Measurements from ENCODE around the gene LRRC45.

LRRC45 gene

DNA sequence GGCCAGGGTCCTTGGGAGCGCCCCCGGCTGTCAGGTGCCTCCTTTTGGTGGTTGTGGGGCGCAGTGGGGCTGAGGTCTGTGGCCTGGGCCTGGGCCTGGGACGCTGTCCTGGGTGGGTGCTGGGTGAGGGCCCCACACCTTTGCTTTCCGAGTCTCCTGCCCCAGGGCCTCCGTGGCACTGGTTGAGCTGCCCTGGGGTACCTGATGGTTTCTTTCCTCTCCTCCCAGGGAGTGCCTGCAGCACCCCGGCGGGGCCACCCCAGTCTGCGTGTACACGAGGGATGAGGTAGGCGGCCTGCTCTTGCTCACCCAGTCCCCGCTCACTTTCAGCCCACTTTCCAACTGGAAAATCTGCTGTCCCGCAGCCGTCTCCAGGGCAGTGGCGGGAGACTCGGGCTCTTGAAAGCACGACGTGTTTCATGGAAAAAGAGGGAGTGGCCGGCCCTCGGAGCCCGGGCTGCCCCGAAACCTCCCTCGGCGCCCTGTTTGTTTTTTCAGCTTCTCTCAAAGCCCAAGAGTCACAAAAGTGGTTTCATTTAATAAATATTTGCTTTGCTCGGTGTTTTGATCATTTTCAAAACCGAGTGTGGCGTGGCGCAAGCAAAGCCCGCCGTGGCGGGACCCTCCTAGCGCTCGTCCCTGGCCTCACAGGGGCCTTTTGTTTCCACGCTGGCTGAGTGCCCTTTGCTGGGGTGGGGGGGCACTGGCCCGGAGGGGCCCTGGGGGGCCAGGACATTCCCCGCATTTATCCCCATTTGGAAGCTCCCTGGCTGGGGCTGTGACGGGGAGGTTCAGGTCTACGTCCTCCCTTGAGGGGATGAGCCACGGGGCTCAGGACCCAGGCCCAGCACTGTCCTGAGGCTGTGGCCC, 28.3 kb upstream of the LRRC45 start:
- no peak for DNase-seq

DNA sequence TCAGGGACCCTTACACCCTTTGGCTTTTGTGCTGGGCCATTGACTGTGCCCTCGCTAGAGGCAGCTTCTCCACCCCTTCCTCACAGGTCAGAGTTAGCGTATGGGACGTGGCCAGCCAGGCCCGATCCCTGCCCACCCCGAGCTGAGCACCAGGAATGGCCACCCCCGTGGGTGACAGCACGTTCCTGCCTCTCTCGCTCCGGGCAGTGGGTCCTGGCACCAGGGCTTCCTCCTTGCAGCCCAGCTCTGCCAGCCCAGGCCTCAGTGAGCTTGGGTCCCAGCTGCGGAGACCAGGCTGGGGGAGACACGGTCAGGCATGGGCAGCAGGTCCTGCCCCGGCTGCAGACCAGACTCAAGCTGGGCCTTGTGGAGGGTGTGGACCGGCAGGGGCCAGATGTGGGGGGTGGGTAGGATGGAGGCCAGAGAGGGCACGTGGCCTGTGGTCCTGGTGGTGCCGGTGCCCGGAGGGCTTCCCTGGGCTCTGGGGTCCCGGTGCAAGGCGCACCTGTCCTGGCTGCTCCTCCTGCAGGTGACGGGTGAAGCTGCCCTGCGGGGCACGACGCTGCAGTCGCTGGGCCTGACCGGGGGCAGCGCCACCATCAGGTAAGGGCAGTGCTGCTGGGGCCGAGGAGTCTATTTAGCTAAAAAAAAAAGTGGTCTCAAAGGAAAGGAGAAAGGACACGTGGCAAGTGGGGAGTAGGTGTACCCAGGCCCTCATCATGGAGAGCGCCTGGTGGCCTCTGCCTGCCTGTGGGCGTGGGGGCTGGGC, 27.5 kb upstream of the LRRC45 start:
- DNase-seq: no peak

- no peak for DNase-seq
Measured at GRCh38 chr17:81996232-81996756, 26.8 kb upstream of the LRRC45 start.

DNA sequence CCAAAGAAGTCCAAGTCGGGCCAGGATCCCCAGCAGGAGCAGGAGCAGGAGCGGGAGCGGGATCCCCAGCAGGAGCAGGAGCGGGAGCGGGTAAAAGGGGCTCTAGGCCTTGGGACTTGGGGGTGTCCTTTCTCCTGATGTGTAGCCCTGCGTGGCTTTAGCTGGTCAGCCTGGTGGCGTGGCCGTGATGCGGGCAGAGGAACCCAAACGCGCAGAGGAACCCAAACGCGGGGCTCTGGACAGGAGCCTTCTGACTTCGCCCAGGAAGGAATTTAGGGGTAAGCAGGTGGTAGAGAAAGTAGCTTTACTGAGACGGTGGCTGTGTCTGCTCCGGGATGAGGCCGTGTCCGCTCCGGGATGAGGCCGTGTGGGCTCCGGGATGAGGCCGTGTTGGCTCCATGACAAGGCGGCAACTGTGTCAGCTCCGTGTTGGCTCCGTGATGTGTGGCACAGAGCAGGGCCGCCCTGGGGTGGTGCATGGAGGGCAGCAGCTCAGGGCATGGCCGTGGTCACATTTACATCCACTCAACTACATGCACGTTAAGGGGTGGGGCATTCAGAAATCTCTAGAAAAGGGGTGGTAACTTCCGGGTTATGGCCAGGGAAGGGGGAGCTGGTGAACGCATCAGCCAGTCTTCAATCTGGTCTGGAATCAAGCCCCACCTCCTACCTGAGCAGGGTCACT, 26.2 kb upstream of the LRRC45 start:
- no peak for DNase-seq

DNA sequence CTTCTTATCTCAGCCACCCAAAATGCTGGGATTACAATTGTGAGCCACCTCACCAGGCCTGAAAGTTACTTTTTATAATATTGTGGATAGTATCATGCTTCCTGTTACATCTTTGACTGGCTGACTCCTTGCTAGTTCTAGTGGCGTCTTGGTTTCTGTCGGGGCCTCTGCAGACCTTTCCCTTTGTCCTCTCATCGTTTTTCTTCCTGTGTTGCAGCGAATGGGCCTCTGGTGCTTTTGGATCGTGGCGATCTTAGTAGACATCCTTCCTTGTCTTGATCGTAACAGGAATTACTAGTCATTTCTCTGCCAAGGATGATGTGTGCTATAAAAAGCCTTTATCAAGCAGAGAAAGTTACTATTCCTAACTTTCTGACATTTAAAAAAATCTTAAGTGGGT, 24.9 kb upstream of the LRRC45 start:
- DNase-seq: no peak

DNA sequence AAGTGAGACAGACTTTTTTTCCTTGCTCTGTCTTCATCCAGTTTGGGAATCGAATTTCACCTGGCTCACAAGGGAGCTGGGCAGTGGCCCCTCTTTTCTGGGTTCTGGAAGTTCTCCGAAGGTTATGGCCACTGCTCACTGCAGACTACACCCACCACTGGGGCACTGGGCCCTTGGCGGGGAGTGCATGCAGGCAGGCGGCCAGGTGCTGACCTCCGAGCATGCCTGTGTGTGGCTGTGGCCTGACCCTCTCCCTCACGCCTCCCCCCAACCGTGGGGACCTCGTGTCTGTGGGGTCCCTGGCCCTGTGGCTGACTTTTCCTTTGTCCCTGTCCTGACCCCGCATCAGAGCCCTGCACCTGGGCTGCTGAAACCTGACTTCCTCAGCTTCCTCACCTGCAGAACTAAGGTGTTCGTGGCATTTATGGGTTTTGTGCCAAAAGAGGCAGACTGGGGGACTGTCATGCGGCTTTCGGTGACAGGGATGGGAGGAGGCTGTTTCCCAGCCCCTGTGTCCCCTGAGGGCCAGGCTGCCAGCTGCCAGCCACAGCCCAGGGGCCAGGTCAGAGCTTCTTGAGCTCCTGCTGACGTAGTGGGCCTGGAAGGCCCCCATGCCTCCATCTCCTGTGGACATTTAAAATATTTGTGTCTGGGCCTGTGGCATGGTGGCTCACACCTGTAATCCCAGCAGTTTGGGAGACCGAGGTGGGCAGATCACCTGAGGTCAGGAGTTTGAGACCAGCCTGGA, 24.2 kb upstream of the LRRC45 start:
- no peak for DNase-seq

- DNase-seq: no peak
Measured at GRCh38 chr17:81999587-81999975, 23.5 kb upstream of the LRRC45 start.

- no peak for DNase-seq
Measured at GRCh38 chr17:81999976-82000802, 22.9 kb upstream of the LRRC45 start.

DNA sequence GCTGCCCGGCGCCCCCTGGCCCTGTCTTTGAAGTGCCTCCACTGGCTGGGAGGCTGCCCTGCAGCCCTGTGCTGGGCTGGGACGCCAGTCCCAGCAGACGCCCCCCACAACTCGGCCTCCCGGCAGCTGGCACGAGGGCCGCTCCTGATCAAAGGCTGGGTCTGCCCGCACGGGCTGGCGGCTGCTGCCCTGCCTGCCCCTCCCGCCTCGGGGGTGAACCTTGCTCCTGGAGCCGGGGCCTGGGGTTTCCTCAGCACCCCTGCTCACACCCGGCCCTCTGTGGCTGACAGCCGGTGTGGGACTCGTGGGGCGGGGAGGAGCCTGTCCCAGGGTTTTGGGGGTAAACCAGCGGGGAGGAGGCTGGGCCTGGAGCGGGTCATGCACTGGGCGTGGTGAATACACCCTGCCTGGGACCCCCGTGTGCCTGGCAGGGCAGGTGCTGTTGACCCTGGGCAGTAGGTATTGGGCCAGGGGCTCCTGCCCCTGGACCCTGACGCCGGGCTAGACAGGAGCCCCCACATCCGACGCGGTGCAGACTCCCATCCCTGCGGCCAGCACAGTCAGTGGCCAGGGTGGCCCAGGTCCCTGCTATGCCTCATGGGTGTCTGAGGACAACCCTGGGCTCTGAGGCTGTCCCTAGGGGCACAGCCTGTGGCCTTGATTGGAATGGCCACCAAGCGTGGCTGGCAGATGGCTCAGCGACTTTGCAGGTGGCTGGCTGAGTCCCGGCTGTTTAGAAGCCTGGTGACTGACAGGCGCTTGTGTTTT, 22.1 kb upstream of the LRRC45 start:
- no peak for DNase-seq

DNA sequence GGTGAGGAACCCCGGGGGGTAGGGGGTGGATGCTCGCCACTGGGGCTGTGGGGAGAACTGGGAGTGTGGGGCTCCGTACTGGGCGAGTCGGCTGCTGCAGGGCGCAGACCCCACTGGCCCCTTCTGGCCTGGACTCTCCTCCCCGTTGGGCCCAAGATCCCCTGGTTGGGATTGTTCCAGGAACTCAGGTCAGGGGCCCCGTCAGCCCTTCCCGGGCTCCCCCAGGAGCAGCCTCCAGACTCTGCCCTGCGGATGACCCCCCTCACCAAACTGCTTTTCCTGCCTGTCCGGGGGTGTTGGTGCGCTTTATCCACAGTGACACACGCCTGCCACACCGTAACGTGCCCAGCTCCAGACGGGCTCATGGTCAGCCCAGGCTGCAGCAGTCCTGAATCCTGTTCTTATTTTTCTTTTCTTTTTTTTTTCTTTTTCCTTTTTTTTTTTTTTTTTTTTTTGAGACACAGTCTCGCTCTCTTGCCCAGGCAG, 21.5 kb upstream of the LRRC45 start:
- no peak for DNase-seq

DNA sequence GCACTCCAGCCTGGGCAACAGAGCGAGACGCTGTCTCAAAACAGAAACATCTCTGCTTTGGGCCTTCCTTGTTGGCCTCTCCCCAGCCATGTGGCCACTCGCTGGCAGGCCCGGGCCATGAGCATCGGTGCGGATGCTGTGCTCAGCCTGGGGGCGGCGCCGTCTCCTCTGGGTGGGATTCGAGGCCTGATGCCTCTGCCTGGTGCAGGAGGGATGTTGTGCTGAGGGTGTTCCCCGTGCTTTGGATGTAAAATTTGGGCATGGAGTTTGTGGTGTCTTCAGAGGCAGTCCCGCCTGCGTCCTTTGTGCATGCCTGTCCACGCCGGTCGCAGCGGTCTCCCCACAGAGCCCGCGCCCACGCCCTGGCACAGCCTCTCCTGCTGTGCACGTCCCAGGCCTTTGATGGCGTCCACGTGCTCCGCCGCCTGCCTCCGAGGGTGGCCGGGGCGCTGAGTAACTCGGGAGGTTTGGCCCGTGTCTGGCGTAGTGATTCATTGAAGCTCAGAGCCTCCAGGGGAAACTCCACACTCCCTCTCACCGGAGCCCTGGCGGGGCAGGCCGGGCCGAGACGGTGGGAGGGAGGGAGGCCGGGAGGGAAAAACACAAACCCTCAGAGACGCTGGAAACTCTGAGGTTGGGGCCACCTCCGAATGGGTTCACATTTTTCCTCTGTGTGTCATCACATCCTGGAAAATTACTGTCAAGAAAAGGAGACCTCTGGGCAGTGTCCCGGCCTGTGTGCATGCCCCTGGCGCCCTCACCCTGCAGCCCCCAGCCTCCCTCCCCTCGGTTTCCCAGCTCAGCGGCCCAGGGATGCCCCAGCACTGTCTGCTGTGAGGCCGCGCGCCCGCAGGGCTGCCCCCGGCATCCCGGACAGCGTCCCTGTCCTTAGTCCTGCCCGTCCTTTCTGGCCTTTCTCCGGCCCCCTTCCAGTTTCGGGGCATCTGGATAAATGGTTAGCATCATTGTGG, 19.4 kb upstream of the LRRC45 start:
- DNase-seq: no peak

- DNase-seq: no peak
Measured at GRCh38 chr17:82004517-82005455, 18.3 kb upstream of the LRRC45 start.

- DNase-seq: no peak
Measured at GRCh38 chr17:82005701-82006348, 17.3 kb upstream of the LRRC45 start.

DNA sequence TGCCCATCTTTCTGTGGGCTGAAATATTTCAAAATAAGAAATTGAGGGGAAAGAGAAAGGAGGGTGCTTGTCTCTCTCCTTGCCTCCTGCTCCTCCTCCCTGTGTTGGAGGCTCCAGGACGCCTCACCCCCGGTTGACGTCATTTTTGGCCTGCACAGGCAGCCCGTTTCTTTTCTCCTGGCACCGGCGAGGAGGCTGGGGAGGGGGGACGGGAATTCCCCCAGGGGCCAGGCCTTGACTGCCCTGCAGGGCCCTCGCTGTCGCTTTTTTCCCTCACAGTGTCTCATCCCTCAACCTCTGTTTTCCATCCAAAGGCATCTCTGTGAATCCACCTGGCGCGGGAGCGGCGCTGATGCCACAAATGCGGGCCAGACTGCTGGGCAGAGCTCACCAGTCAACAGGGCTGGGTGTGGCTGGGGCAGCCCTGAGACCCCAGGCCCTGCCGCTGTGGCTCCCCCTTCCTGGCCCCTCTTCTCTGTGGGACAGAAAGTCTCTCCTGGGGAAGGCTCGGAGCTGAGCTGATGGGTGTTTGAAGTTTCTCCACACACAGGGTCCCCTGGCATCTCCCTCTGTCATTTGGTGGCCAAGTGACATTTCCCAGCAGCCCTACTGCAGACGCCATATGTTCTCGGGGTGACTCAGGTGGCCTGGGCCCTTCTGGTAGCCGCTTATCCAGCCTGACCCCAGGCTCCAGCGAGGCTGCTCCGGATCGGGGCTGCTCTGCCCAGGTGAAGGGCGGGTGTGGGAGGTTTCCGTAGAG, 16.5 kb upstream of the LRRC45 start:
- no peak for DNase-seq

GRCh38 chr17:82007228-82007494, 15.9 kb upstream of the LRRC45 start:
- no peak for DNase-seq

DNA sequence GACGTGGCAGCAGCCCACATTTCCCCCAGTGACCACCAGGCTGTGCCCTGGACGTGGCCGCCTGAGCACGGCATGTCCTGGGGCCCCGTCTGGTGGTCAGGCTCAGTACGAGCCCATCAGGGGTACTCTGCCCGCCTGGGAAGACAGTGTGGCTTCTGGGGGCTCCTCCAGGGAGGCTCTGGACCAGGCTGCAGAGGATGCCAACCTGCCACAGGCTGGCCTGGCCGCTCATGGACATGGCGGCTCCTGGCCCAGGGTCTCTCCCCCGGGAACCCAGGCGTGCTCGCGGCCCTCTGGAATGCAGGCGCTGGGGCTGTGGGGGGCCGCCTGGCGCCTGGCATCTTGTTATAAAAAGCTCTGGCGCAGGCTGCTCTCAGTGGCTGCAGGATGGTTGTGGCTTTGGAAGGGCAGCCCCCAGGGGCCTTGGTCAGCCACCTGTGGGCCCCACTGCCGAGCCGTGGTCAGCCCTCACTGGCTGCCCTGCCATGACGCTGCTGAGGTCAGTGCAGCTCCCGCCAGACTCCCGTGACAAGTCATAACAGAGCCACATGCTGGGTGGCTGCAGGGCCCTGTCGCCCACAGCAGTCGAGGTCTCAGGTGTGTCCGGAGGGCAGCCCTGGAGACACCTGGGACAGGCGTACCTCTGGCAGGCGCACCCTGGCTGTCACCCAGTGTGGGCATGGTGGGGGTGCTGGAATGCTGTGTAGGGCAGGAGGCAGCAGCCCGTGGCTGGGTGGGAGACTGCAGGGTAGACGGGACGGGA, 15.4 kb upstream of the LRRC45 start:
- DNase-seq: no peak

Data from central memory CD4-positive, alpha-beta T cell (primary cell).